ENCODE data around the gene SBF2.

SBF2 gene

DNA sequence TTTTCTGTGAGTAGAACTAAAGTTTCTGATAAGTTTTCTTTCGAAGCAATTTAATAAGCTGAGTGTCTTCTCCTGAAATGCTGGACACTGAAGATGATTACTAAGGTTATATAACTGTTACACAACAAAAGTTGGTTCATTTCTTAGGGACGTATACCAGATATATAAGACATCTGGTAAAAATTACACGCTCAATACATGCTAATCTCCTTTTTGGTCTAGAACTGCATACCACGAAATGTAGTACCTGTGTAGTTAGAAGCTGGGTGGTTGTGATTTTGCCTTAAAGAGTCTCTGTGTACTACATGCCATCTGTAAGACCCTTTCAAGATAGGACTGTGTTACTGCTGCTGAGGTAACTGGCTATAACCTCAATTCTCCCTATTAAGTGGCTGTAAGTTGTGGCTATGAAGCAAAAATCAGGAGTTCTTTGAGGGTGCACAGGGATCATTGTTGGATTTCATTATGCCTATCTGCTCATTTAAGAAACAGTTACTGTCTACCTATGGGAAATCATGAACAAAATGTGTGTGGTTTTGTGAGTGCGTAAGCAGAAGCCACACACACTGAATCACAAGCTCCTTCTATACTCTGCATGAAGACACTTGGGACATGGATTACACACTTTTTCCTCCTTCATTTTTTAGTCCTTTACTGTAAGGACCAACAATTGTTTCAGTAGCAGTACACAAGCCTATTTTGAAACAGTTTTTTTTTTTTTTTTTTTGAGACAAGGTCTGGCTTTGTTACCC lies 434.3 kb downstream of the SBF2 start:
- no peaks in the 10 kb centered on the region for H3K79me2 ChIP-seq (ENCODE audit: insufficient read depth, low read length)
- no peaks in the 10 kb centered on the region for H3K27me3 ChIP-seq (ENCODE audit: insufficient read depth, low read length, poor library complexity)
- no peak overlapping the region for H3K4me3 ChIP-seq (ENCODE audit: low read depth in 1 of 2, low read length in 2 of 2)
- DNase-seq, result no peak
- TF ChIP-seq, protein P1, sequence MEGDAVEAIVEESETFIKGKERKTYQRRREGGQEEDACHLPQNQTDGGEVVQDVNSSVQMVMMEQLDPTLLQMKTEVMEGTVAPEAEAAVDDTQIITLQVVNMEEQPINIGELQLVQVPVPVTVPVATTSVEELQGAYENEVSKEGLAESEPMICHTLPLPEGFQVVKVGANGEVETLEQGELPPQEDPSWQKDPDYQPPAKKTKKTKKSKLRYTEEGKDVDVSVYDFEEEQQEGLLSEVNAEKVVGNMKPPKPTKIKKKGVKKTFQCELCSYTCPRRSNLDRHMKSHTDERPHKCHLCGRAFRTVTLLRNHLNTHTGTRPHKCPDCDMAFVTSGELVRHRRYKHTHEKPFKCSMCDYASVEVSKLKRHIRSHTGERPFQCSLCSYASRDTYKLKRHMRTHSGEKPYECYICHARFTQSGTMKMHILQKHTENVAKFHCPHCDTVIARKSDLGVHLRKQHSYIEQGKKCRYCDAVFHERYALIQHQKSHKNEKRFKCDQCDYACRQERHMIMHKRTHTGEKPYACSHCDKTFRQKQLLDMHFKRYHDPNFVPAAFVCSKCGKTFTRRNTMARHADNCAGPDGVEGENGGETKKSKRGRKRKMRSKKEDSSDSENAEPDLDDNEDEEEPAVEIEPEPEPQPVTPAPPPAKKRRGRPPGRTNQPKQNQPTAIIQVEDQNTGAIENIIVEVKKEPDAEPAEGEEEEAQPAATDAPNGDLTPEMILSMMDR (IDR thresholded peaks at IDR 0.05; ENCODE audit: borderline replicate concordance, extremely low read depth, low read length, poor library complexity, severe bottlenecking), result no peak
- TF ChIP-seq EZH2 (IDR thresholded peaks at IDR 0.05; ENCODE audit: borderline replicate concordance, low read depth, low read length, severe bottlenecking), result no peak
- H3K4me2 ChIP-seq (ENCODE audit: insufficient read depth, low read length), result no peak overlapping the region
- H3K27ac ChIP-seq (ENCODE audit: low read length), result no peak overlapping the region
- no peaks in the 10 kb centered on the region for H4K20me1 ChIP-seq (ENCODE audit: insufficient read depth, low read length)
- no peak for ATAC-seq (ENCODE audit: insufficient read depth, low read depth)
- H3K9me3 ChIP-seq (ENCODE audit: insufficient read depth, low read length, severe bottlenecking), result no peaks in the 10 kb centered on the region
- no peak overlapping the region for H2AFZ ChIP-seq (ENCODE audit: low read depth, low read length)
- no peak overlapping the region for H3K9ac ChIP-seq (ENCODE audit: low read depth, low read length)
- peaks cover 18% of the 10 kb centered on the region for H3K36me3 ChIP-seq (ENCODE audit: insufficient read depth, low read length)
- H3K4me1 ChIP-seq (ENCODE audit: insufficient read depth, low read length), result peaks cover 24% of the 10 kb centered on the region

DNA sequence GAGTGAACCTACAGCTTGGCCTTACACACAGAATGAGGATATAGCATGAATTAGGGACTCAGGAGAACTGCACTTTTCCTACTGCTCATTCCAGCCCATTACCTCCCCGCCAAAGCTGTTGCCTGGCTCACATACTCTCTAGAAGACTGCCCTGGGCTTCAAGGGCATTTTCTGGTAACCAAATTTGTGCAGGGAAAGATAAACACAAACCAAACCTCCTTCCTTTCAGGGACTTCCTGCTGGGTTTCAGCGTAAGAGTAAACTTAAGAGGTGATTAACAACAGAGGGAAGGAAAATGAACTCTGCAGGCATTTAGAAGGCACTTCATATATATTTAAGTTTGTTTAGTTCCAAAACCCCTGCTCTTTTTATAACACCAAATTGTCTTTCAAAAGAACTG lies 435.2 kb downstream of the SBF2 start:
- Histone ChIP-seq H3K4me3 (ENCODE audit: low read depth in 1 of 2, low read length in 2 of 2) (no peak overlapping the region), H3K4me1 (ENCODE audit: insufficient read depth, low read length) (peaks cover 24% of the 10 kb centered on the region), H3K27me3 (ENCODE audit: insufficient read depth, low read length, poor library complexity) (no peaks in the 10 kb centered on the region), H2AFZ (ENCODE audit: low read depth, low read length) (no peak overlapping the region), H3K36me3 (ENCODE audit: insufficient read depth, low read length) (peaks cover 22% of the 10 kb centered on the region), H3K9ac (ENCODE audit: low read depth, low read length) (no peak overlapping the region), H3K4me2 (ENCODE audit: insufficient read depth, low read length) (no peak overlapping the region), H4K20me1 (ENCODE audit: insufficient read depth, low read length) (no peaks in the 10 kb centered on the region), H3K27ac (ENCODE audit: low read length) (peak overlapping the region; percentile 11; the same call in 1 of the 2 replicates), H3K79me2 (ENCODE audit: insufficient read depth, low read length) (no peaks in the 10 kb centered on the region), H3K9me3 (ENCODE audit: insufficient read depth, low read length, severe bottlenecking) (no peaks in the 10 kb centered on the region)
- DNase-seq (peak; percentile 17), ATAC-seq (ENCODE audit: insufficient read depth, low read depth) (peak; percentile 59; the same call in 2 of the 3 replicates)
- TF ChIP-seq EZH2 (IDR thresholded peaks at IDR 0.05; ENCODE audit: borderline replicate concordance, low read depth, low read length, severe bottlenecking), result no peak
- TF ChIP-seq, protein P1 (IDR thresholded peaks at IDR 0.05; ENCODE audit: borderline replicate concordance, extremely low read depth, low read length, poor library complexity, severe bottlenecking), result no peak

DNA sequence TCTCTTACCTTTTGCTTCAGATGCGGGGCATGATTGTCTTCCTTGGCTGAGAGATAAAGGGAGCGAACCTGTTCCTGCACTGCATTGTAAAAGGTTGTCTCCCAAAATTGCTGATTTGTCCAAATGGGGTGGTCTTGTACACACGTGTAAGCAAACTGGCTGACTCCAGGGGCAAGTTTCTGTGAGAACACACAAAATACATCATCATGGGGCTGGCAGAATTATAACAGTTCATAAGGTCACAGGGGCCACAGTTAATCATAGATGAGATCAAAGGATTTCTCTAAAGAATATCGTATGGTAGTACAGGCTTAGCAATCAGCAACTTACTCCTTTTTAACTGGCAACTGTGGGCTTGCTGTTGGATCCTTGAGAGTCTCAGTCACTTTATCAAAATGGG lies 435.8 kb downstream of the SBF2 start:
- Histone ChIP-seq H3K36me3 (ENCODE audit: insufficient read depth, low read length) (peaks cover 27% of the 10 kb centered on the region), H3K27ac (ENCODE audit: low read length) (peak overlapping the region; percentile 9; the same call in 1 of the 2 replicates), H3K4me1 (ENCODE audit: insufficient read depth, low read length) (peaks cover 24% of the 10 kb centered on the region), H3K9me3 (ENCODE audit: insufficient read depth, low read length, severe bottlenecking) (no peaks in the 10 kb centered on the region), H3K9ac (ENCODE audit: low read depth, low read length) (no peak overlapping the region), H3K79me2 (ENCODE audit: insufficient read depth, low read length) (no peaks in the 10 kb centered on the region), H3K4me2 (ENCODE audit: insufficient read depth, low read length) (no peak overlapping the region), H2AFZ (ENCODE audit: low read depth, low read length) (no peak overlapping the region), H3K27me3 (ENCODE audit: insufficient read depth, low read length, poor library complexity) (no peaks in the 10 kb centered on the region), H3K4me3 (ENCODE audit: low read depth in 1 of 2, low read length in 2 of 2) (no peak overlapping the region), H4K20me1 (ENCODE audit: insufficient read depth, low read length) (no peaks in the 10 kb centered on the region)
- DNase-seq (no peak), ATAC-seq (ENCODE audit: insufficient read depth, low read depth) (no peak)
- TF ChIP-seq EZH2 (IDR thresholded peaks at IDR 0.05; ENCODE audit: borderline replicate concordance, low read depth, low read length, severe bottlenecking), result no peak
- TF ChIP-seq, protein P1 (IDR thresholded peaks at IDR 0.05; ENCODE audit: borderline replicate concordance, extremely low read depth, low read length, poor library complexity, severe bottlenecking), result no peak
